Measurements from ENCODE around the gene JAGN1.

DNA sequence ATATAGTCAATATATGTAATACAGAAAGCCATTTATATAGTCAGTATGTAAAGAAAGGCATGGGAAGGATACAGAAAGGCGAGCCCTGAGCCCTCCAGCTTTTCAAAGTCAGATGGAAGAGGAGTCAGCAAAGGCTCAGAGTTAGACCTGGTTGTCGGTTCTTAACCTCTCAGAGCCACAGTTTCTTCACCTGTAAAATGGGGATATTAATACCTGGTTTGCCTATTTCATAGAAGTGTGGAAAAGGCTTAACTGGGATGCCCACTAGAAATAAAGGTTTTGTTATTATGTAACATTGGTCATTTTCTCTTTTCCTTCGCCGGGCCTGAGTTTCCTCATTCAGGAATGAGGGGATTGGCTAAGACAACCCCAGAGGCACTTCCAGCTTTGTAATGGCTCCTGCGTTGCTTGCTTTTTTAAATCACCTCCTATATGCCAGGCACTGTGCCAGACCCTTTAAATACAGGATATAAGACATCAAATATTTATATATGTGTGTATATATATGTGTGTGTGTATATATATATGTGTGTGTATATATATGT is 45.6 kb downstream of the JAGN1 start:
- TF ChIP-seq, protein P1, sequence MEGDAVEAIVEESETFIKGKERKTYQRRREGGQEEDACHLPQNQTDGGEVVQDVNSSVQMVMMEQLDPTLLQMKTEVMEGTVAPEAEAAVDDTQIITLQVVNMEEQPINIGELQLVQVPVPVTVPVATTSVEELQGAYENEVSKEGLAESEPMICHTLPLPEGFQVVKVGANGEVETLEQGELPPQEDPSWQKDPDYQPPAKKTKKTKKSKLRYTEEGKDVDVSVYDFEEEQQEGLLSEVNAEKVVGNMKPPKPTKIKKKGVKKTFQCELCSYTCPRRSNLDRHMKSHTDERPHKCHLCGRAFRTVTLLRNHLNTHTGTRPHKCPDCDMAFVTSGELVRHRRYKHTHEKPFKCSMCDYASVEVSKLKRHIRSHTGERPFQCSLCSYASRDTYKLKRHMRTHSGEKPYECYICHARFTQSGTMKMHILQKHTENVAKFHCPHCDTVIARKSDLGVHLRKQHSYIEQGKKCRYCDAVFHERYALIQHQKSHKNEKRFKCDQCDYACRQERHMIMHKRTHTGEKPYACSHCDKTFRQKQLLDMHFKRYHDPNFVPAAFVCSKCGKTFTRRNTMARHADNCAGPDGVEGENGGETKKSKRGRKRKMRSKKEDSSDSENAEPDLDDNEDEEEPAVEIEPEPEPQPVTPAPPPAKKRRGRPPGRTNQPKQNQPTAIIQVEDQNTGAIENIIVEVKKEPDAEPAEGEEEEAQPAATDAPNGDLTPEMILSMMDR (IDR thresholded peaks at IDR 0.05) = no peak
- TF ChIP-seq POLR2A (IDR thresholded peaks at IDR 0.05) = no peak
